ENCODE data around the gene PHTF2. TPM values are rescaled to one million over a fixed set of nuclear protein-coding genes. Genes with fewer than 3 reads are reported as not detected.

PHTF2 gene
- total RNA-seq, 2 experiments from 2014 or later = 25.2 to 25.4 TPM

DNA sequence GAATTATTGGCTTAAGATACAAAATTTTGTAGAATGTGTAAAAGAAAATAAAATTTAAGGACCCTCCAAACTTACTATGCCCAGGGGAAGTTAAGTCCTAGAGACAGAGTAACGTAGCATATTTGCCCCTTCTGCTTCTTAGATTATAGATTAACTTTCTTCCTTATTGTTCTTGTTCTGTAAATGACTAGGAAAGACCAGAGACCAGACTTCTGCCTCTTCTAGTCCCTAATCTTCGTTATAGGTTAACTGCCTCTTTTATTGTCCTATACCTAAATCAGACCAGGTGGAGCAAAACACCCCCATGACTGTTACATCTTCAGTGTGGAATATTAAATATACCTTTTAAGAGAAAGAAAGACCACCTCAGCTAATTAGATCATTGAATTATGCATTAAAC, 160.5 kb downstream of the PHTF2 start:
- H3K4me3 Mint-ChIP-seq = no peak overlapping the region
- CTCF ChIA-PET = no interaction called here
- ATAC-seq (no peak), DNase-seq (no peak)
- intact Hi-C loops (cut with micrococcal nuclease) = no loop called here
- POLR2A ChIA-PET = interaction anchor here (1.1 kb wide), 1 partner anchor 12 kb away, joined by 3 read pairs; no protein-coding TSS in a partner anchor
- H3K36me3 Mint-ChIP-seq (ENCODE audit: low read depth) = no peaks in the 10 kb centered on the region
- H3K27me3 Mint-ChIP-seq = no peaks in the 10 kb centered on the region
- H3K27ac Mint-ChIP-seq = no peak overlapping the region
- H3K9me3 Mint-ChIP-seq = no peaks in the 10 kb centered on the region
- H3K4me1 Mint-ChIP-seq (ENCODE audit: low read depth) = no peaks in the 10 kb centered on the region
- no peak for TF ChIP-seq CTCF (IDR thresholded peaks at IDR 0.05)

DNA sequence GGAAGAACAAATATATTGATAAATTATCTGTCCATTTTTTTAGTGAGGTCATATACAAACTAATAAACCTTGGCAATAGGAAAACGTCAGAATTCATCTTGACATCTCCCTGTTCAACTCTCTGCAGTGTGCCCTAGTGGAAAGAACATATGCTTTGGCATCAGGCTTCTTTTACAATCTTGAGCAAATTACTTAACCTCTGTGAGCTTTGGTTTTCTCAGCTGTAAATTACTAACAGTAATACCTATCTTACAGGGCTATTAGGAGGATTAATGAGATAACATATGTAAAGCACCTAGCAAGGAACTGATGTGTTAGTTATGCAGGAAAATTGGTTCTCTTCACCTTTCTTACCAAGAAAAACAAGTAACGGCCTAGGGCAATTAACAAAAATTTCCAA, 161.8 kb downstream of the PHTF2 start:
- H3K36me3 Mint-ChIP-seq (ENCODE audit: low read depth) = no peaks in the 10 kb centered on the region
- DNase-seq = no peak
- H3K4me3 Mint-ChIP-seq = no peak overlapping the region
- intact Hi-C loops (cut with micrococcal nuclease) = no loop called here
- no peaks in the 10 kb centered on the region for H3K9me3 Mint-ChIP-seq
- ATAC-seq = no peak
- POLR2A ChIA-PET = no interaction called here
- CTCF ChIA-PET = interaction anchor here (0.8 to 1.2 kb wide), 2 partner anchors 9 to 201 kb away, joined by 3 read pairs; no protein-coding TSS in a partner anchor
- no peak for TF ChIP-seq CTCF (IDR thresholded peaks at IDR 0.05)
- H3K4me1 Mint-ChIP-seq (ENCODE audit: low read depth) = no peaks in the 10 kb centered on the region
- H3K27ac Mint-ChIP-seq = no peak overlapping the region
- H3K27me3 Mint-ChIP-seq = no peaks in the 10 kb centered on the region

DNA sequence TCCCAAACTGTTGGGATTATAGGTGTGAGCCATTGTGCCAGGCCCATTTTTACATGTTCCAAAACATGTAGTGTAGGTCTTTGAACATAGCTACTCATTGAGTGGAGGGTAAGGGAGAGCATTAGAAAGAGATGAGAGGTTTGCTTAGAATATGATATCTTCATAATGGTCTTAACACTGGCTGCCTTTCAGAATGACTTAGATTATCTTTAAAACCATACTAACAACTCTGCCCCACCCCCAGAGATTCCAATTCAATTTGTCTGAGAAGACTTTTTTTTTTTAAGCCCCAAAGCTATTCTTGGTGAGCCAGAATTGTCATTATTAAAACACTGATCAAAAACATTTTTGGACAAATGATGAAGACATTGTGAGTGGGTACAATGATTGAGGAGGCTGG, 168.9 kb downstream of the PHTF2 start:
- no peaks in the 10 kb centered on the region for H3K36me3 Mint-ChIP-seq (ENCODE audit: low read depth)
- ChIA-PET POLR2A (no interaction called here), CTCF (interaction anchor here (1.1 kb wide), 1 partner anchor 316 kb away, joined by 3 read pairs; no protein-coding TSS in a partner anchor)
- intact Hi-C loops (cut with micrococcal nuclease) = no loop called here
- no peak for TF ChIP-seq CTCF (IDR thresholded peaks at IDR 0.05)
- no peaks in the 10 kb centered on the region for H3K9me3 Mint-ChIP-seq
- no peak overlapping the region for H3K27ac Mint-ChIP-seq
- no peak for DNase-seq
- no peak for ATAC-seq
- H3K27me3 Mint-ChIP-seq = no peaks in the 10 kb centered on the region
- H3K4me1 Mint-ChIP-seq (ENCODE audit: low read depth) = no peaks in the 10 kb centered on the region
- no peak overlapping the region for H3K4me3 Mint-ChIP-seq

DNA sequence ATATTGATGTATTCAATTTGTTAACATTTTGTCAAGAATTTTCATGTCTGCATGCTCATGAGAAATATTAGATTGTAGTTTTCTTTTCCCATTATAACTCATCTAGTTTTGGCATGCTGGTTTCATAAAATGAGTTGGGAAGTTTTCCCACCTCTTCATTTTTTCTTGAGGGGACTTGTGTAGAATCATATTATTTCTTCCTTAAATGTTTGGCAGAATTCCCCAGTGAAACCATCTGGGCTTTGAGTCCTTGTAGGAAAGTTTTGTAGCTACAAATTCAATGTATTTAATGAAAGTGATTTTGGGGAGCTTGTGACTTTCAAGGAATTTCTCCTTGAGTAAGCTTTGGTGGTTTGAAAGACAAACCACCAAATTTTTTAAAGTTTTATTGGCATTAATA, 173.2 kb downstream of the PHTF2 start:
- Mint-ChIP-seq H3K36me3 (ENCODE audit: low read depth) (no peaks in the 10 kb centered on the region), H3K27ac (no peak overlapping the region), H3K4me3 (no peak overlapping the region), H3K27me3 (no peaks in the 10 kb centered on the region), H3K4me1 (ENCODE audit: low read depth) (no peaks in the 10 kb centered on the region), H3K9me3 (no peaks in the 10 kb centered on the region)
- DNase-seq (no peak), ATAC-seq (no peak)
- CTCF ChIA-PET = no interaction called here
- intact Hi-C loops (cut with micrococcal nuclease) = no loop called here
- TF ChIP-seq CTCF (IDR thresholded peaks at IDR 0.05) = no peak
- POLR2A ChIA-PET = no interaction called here

GRCh38 chr7:77975672-77976480, 177.3 kb downstream of the PHTF2 start:
- H3K9me3 Mint-ChIP-seq = no peaks in the 10 kb centered on the region
- intact Hi-C loops (cut with micrococcal nuclease) = no loop called here
- CTCF ChIA-PET = no interaction called here
- no peaks in the 10 kb centered on the region for H3K36me3 Mint-ChIP-seq (ENCODE audit: low read depth)
- POLR2A ChIA-PET = no interaction called here
- H3K4me1 Mint-ChIP-seq (ENCODE audit: low read depth) = no peaks in the 10 kb centered on the region
- ATAC-seq (no peak), DNase-seq (no peak)
- H3K27ac Mint-ChIP-seq = no peak overlapping the region
- H3K27me3 Mint-ChIP-seq = peaks cover 7% of the 10 kb centered on the region
- H3K4me3 Mint-ChIP-seq = no peak overlapping the region
- TF ChIP-seq CTCF (IDR thresholded peaks at IDR 0.05) = no peak
